Measurements from ENCODE around the gene SPOP.

Gene SPOP

GRCh38 chr17:49583889-49584288 lies 94.0 kb downstream of the SPOP start:
- peak; percentile 27 for DNase-seq (ENCODE audit: low read depth)

DNA sequence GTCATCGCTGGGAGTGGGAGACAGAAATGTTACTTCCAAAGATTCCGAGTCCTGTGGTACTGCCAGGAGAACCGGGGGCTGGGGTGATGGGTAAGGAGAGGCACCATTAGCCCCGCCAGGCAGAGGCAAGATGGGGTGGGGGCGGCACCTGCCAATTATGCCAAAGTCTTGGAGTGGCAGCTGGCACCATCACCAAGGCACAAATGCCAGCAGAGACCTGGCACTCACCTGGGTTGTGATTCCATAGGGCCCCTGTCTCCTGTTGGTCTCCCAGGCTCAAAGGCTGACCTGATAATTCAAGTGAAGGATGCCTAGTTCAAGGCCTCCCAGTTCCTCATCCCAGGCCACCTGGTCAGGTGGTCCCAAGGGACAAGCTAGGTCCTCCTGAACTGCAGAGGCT lies 94.7 kb downstream of the SPOP start:
- no peak for DNase-seq (ENCODE audit: low read depth)

GRCh38 chr17:49582789-49583188 lies 95.1 kb downstream of the SPOP start:
- peak; percentile 59 for DNase-seq (ENCODE audit: low read depth)

- DNase-seq (ENCODE audit: low read depth), result no peak
These were observed 95.7 kb downstream of the SPOP start for GRCh38 chr17:49582055-49582722.

DNA sequence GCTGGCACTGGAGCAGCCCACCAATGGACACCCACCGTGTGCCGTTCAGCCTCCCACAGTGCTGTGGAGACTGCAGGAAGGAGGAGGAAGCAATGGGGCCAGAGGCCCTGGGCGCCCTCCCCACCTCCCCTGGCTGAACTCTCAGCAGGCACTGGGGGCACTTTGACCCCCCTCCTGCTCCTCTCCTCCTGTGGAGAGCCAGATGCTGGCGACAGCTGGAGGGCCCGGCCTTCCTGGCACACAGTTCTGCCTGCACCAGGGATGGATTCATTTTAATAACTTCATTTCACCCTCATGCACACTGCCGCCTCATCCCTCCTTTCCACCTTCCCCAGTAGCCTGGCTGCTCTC lies 96.3 kb downstream of the SPOP start:
- DNase-seq (ENCODE audit: low read depth), result no peak

GRCh38 chr17:49580981-49581647 lies 96.8 kb downstream of the SPOP start:
- DNase-seq (ENCODE audit: low read depth), result no peak

DNA sequence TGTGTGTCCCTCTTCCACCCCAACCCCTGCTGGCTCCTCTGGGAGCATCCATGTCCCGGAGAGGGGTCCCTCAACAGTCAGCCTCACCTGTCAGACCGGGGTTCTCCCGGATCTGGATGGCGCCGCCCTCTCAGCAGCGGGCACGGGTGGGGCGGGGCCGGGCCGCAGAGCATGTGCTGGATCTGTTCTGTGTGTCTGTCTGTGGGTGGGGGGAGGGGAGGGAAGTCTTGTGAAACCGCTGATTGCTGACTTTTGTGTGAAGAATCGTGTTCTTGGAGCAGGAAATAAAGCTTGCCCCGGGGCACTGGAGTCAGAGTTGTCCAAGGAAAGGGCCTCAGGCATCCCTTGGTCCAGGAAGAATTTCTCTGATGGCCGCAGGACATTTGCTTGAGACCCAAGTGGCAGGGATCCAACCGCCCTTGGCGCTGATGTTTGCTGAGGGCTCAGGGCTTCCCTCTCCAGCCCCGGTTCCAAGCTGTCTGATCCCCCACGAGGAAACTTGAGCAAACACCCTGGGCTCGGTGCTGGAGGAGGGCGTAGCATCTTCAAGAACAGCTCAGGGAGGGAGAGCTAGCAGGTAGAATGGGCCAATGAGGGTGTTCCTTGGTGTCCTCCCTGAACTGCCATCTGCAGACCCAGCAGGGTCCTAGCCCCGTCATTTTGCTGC lies 97.7 kb downstream of the SPOP start:
- DNase-seq (ENCODE audit: low read depth), result peak; percentile 21

- no peak for DNase-seq (ENCODE audit: low read depth)
These were observed 98.4 kb downstream of the SPOP start for GRCh38 chr17:49579522-49579921.

DNA sequence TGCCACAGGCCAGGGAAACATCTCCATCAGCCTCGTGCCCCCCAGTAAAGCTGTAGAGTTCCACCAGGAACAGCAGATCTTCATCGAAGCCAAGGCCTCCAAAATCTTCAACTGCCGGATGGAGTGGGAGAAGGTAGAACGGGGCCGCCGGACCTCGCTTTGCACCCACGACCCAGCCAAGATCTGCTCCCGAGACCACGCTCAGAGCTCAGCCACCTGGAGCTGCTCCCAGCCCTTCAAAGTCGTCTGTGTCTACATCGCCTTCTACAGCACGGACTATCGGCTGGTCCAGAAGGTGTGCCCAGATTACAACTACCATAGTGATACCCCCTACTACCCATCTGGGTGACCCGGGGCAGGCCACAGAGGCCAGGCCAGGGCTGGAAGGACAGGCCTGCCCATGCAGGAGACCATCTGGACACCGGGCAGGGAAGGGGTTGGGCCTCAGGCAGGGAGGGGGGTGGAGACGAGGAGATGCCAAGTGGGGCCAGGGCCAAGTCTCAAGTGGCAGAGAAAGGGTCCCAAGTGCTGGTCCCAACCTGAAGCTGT lies 98.9 kb downstream of the SPOP start:
- no peak for DNase-seq (ENCODE audit: low read depth)

- no peak for DNase-seq (ENCODE audit: low read depth)
These were observed 99.5 kb downstream of the SPOP start for GRCh38 chr17:49578414-49578813.

GRCh38 chr17:49577963-49578362 lies 99.9 kb downstream of the SPOP start:
- DNase-seq (ENCODE audit: low read depth), result no peak

DNA sequence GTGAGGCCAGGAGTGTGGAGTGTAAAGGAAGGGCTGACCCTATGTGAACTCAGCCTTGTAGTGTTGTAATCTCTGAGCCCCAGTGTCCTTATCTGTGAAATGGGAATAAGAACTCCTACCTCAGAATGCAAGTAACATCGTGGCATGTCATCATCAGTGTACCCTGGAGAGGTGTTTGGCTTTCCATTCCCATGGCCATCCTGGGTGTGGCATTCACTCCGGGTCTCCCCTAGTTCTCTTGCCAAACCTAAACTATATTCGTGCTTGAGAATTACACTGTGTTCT lies 100.3 kb downstream of the SPOP start:
- DNase-seq (ENCODE audit: low read depth), result no peak

- DNase-seq (ENCODE audit: low read depth), result peak; percentile 19
These were observed 100.8 kb downstream of the SPOP start for GRCh38 chr17:49576917-49577649.

- peak; percentile 80 for DNase-seq (ENCODE audit: low read depth)
These were observed 101.6 kb downstream of the SPOP start for GRCh38 chr17:49576088-49576916.

DNA sequence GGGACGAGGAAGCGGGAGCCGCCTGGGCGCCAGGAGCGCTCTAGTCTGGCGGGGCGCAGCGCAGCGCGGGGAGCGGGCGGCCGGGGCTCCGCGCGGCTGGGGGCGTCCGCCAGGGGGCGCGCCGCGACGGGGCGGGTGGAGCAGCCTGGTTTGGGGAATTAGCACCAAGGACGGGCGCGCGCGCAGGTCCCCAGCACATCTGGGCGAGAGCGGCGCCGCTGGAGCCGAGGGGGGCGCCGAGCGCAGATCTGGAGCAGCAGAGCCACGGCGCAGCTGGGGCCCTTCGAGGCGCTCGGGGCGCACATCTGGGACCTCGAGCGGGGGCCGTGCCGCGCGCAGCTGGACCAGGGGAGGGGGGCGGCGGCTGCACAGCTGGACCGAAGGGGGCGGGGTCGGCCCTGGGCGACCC lies 102.2 kb downstream of the SPOP start, which contains the start of gene NXPH3:
TSS of gene NXPH3 (plus strand) at position 193 of the 409 bp plus-strand sequence. CDS start 349 bp downstream, outside the sequence.
- peak; percentile 68 for DNase-seq (ENCODE audit: low read depth)

- no peak for DNase-seq (ENCODE audit: low read depth)
These were observed 102.8 kb downstream of the SPOP start for GRCh38 chr17:49574945-49575678.

DNA sequence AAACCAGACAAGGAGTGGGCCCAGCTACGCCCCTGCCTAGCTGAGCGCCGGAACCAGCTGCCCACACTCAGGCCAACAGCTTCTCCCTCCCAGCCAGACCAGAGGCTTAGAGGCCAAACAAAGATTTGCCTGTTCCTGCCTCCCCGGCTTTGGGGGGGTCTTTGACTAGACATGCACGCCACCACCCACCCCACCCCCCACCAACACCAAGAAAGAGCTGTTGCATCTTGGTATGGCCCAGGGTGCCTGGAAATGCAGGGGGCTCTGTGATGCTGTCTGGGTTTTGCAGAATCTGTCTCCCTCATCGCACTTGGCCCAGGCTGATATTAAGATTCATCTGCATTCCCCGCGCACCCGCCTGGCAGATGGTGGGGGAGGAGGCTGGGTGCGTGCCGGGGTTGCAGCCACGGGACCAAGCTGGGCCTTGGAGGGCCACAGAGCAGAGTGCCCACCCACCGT lies 103.5 kb downstream of the SPOP start:
- DNase-seq (ENCODE audit: low read depth), result no peak

- peak; percentile 35 for DNase-seq (ENCODE audit: low read depth)
These were observed 104.2 kb downstream of the SPOP start for GRCh38 chr17:49573510-49574322.

DNA sequence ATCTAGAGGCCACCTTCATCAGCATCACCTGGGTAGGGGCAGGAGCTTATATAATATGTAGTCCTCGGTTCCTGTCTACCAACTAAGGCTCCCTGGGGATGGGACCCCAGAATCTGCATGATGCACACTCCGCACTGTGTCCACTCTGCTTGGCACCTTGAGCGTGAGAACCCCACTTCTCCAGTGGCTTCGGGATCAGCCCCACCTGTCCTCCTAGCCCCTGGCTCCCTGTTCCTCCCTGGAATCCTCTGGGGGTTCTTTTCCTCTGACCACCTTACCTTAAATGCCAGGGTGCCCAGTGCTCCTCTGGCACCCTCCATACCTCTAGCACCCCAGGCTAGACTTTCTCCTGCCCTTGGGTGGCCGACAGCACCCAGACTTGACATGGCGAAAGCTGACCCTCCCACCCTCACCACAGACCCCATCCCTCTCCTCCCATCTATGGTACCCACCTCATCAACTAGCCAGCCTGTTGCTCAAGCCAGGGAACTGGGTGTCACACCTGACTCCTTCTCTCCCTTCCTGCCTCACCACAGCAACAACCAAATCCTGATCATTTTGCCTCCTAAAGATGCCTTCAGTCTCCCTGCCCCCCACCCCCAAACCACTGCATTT lies 105.0 kb downstream of the SPOP start:
- DNase-seq (ENCODE audit: low read depth), result no peak

Data from EH (cell line).